GM12878 (cell line): Measurements from ENCODE around the gene DENND1A. TPM values are rescaled to one million over a fixed set of nuclear protein-coding genes. Genes with fewer than 3 reads are reported as not detected.
A peak's percentile ranks its signal among the peaks of the same experiment; 100 is the strongest.

Experiments used
- ATAC-seq: fragments of 200-7000 bp; cut with Tn5 transposase; 3 replicates; pipeline ENCODE4 v1.9.1; 2020; ENCODE audit warnings: mild to moderate bottlenecking, moderate library complexity
- BruUV-seq: library from RNA; stranded (reverse); fragments of 400-500 nt; replicated peaks from 2 replicates; lab custom pipeline; 2021; lab: Mats Ljungman, UMichigan
- CTCF ChIA-PET: fragments of 300-600 bp; sonication (Branson Sonifier 250); formaldehyde crosslinking; extraction: SDS; loops from one replicate; lab custom pipeline; 2021; ENCODE audit warnings: inconsistent platforms; lab: Yijun Ruan, JAX
- POLR2A ChIA-PET: fragments of 350-600 bp; formaldehyde crosslinking; extraction: SDS; loops from one replicate; lab custom pipeline; 2021; ENCODE audit warnings: inconsistent platforms; lab: Charles Lee
- RAD21 ChIA-PET: fragments of 300-600 bp; sonication (Branson Sonifier 250); formaldehyde crosslinking; loops from one replicate; lab custom pipeline; 2023; ENCODE audit warnings: antibody characterized with exemption; ENCODE audit not compliant: unreplicated experiment; lab: Charles Lee
- SMC1A ChIA-PET: fragments of 300-600 bp; sonication (Branson Sonifier 250); formaldehyde crosslinking; loops from one replicate; lab custom pipeline; 2023; ENCODE audit not compliant: unreplicated experiment, uncharacterized antibody; lab: Charles Lee
- DNase-seq: peaks from one replicate; pipeline ENCODE4 v3.0.0-alpha.2; 2011; ENCODE audit warnings: low read depth, low spot score
- FAIRE-seq: peaks from 3 replicates; lab custom pipeline; 2011; peaks lifted over from hg19 to GRCh38; lab: Jason Lieb, UNC
- H2AFZ ChIP-seq: 2 replicates; pipeline ENCODE4 v1.6.0; 2011; ENCODE audit warnings: low read depth, low read length, control low read depth; ENCODE audit not compliant: control insufficient read depth
- H3K27ac ChIP-seq: 2 replicates; pipeline ENCODE4 v1.5.1; 2011; ENCODE audit warnings: control low read depth; ENCODE audit not compliant: control insufficient read depth, insufficient read depth
- H3K27me3 ChIP-seq, 2 experiments: replicated peaks in 1 of 2; 2 replicates each; pipeline versions ENCODE4 v1.6.0 to v1.6.1; 2011; ENCODE audit warnings: low read length in 1 of 2; ENCODE audit not compliant: control insufficient read depth in 2 of 2, insufficient read depth in 2 of 2
- H3K36me3 ChIP-seq, 2 experiments: 2 replicates each; pipeline ENCODE4 v1.5.1; 2011; ENCODE audit warnings: low read length in 1 of 2; ENCODE audit not compliant: control insufficient read depth in 2 of 2, insufficient read depth in 2 of 2
- H3K4me1 ChIP-seq: 2 replicates; pipeline ENCODE4 v1.6.1; 2011; ENCODE audit warnings: mild to moderate bottlenecking, low read length, moderate library complexity, mixed read lengths; ENCODE audit not compliant: control insufficient read depth, insufficient read depth
- H3K4me2 ChIP-seq: 2 replicates; pipeline ENCODE4 v1.6.0; 2011; ENCODE audit warnings: control low read depth; ENCODE audit not compliant: control insufficient read depth, insufficient read depth
- H3K4me3 ChIP-seq: fragments of 200-600 bp; sonication (generic); 2 replicates; pipeline ENCODE4 v1.5.1; 2016
- H3K79me2 ChIP-seq: 2 replicates; pipeline ENCODE4 v1.6.0; 2011; ENCODE audit warnings: low read length; ENCODE audit not compliant: control insufficient read depth, insufficient read depth
- H3K9ac ChIP-seq: 2 replicates; pipeline ENCODE4 v1.8.0; 2011; ENCODE audit warnings: low read length, control low read depth, mixed read lengths; ENCODE audit not compliant: control insufficient read depth, insufficient read depth
- H3K9me3 ChIP-seq: replicated peaks from 3 replicates; pipeline ENCODE4 v1.5.1; 2011; ENCODE audit warnings: mild to moderate bottlenecking, low read length; ENCODE audit not compliant: control insufficient read depth, insufficient read depth
- H4K20me1 ChIP-seq: 2 replicates; pipeline ENCODE4 v1.6.0; 2011; ENCODE audit not compliant: control insufficient read depth, insufficient read depth
- HDAC6 ChIP-seq: fragments of 200-600 bp; sonication (generic); IDR thresholded peaks from one replicate; pipeline ENCODE4 v1.8.0; 2017; ENCODE audit warnings: antibody characterized with exemption; ENCODE audit not compliant: unreplicated experiment
- WGBS: methylation state at CpG from one replicate; pipeline ENCODE4 v1.1.6; 2016; ENCODE audit warnings: low lambda C conversion rate; ENCODE audit not compliant: insufficient replicate concordance, insufficient coverage; ENCODE audit errors: missing lambda C conversion rate; 5-methylcytosine and 5-hydroxymethylcytosine counted together
- in situ Hi-C: fragments of 300-500 bp; cut with MboI; formaldehyde crosslinking; loops from 9 replicates; pipeline ENCODE4 v1.14.3; 2018; ENCODE audit warnings: mixed read lengths
- intact Hi-C: fragments of 100-400 bp; cut with micrococcal nuclease; formaldehyde crosslinking; loops from one replicate; pipeline ENCODE4 v1.14.2; 2022; ENCODE audit not compliant: unreplicated experiment
- polyA plus RNA-seq, 11 experiments: library from polyadenylated mRNA; depleted of rRNA in 4 of 11; unstranded in 6 of 11; stranded (reverse) in 5 of 11; fragments of >200 nt; fragmentation: Nextera tagmentation in 4 of 11; fragmentation: Illumina TruSeq in 1 of 11; extraction: Ambion mirVana in 4 of 11; extraction: Trizol in 1 of 11; gene quantifications; 1 replicate in 1 of 11; 2 replicates in 10 of 11; pipeline versions ENCODE4 v1.2.1 to v1.2.3, GENCODE V29; 2011 to 2016; ENCODE audit warnings: inconsistent platforms in 2 of 11, missing spikeins in 2 of 11, low read depth in 1 of 11
- total RNA-seq, 4 experiments: library from RNA; depleted of rRNA in 3 of 4; stranded (reverse); fragments of >200 nt in 3 of 4; fragmentation: Illumina TruSeq in 1 of 4; extraction: Trizol in 1 of 4; gene quantifications; 2 replicates each; pipeline versions ENCODE4 v1.2.1 to v1.2.3, GENCODE V29; 2013 to 2021
- TF ChIP-seq, protein P1 (sequence below): fragments of 450-650 bp; IDR thresholded peaks from 2 replicates; pipeline ENCODE4 v1.6.1; 2017; ENCODE audit warnings: mild to moderate bottlenecking, low read depth, inconsistent platforms; ENCODE audit not compliant: poor library complexity, severe bottlenecking

The DENND1A gene
- total and polyA plus RNA-seq, 10 of the 15 experiments (the other 5 are each of a cell fraction or from before 2014, with no cell fraction given), result 14.1 to 48.6 (median 35.2) TPM

DNA sequence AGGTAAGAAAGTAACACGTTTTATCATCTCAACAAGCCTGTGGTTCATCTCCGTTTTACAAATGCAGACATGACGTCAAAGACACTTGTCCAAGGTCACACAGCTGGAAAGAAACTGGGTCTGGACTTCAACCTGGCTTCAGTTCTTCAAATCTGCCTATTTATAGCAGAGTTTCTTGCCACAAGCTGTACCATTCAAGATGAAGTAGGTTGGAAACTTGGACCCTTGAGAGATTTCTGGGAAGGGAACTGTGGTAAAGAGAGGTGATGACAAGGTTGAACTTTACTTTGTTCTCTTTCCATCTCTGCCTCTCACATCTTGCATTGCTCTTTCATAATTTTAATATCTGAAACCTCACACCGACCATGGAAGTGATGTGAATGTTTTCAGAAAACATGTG is 29.9 kb upstream of the DENND1A start (continued):
- TF ChIP-seq, protein P1, sequence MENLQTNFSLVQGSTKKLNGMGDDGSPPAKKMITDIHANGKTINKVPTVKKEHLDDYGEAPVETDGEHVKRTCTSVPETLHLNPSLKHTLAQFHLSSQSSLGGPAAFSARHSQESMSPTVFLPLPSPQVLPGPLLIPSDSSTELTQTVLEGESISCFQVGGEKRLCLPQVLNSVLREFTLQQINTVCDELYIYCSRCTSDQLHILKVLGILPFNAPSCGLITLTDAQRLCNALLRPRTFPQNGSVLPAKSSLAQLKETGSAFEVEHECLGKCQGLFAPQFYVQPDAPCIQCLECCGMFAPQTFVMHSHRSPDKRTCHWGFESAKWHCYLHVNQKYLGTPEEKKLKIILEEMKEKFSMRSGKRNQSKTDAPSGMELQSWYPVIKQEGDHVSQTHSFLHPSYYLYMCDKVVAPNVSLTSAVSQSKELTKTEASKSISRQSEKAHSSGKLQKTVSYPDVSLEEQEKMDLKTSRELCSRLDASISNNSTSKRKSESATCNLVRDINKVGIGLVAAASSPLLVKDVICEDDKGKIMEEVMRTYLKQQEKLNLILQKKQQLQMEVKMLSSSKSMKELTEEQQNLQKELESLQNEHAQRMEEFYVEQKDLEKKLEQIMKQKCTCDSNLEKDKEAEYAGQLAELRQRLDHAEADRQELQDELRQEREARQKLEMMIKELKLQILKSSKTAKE, result peak; percentile 25
- TF ChIP-seq, all 136 proteins: peak for 3

DNA sequence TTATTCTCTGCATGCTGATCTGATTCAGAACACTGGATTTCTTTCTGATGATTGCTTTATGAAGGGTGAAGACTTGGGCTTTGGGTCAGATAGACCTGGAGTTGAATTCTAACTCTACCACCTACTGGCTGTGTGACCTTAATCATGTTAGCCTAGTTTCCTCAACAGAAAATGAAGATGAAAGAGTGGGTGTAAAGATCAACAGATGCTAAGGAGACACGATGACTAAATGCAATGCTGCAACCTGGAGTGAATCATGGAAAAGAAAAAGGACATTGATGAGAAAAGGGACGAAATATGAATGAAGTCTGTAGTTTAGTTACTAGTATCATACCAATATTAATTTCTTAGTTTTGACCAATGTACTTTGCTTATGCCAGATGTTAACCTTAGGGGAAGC is 27.8 kb upstream of the DENND1A start:
- RAD21 ChIA-PET, result interaction anchor here (0.6 to 2.6 kb wide), 8 partner anchors 9 to 603 kb away, joined by 3 to 21 read pairs (median 4); no protein-coding TSS in a partner anchor
- FAIRE-seq (no peak), DNase-seq (no peak), ATAC-seq (no peak)
- Histone ChIP-seq H2AFZ (no peak overlapping the region), H3K27me3 (peaks cover 0 to 4% of the 10 kb centered on the region in 2 experiments; a peak in 1 of 4 replicates), H3K4me1 (peaks cover 5% of the 10 kb centered on the region), H3K27ac (no peak overlapping the region), H3K4me2 (no peak overlapping the region), H4K20me1 (no peaks in the 10 kb centered on the region), H3K4me3 (no peak overlapping the region), H3K9me3 (peaks cover 6% of the 10 kb centered on the region; the same call in 2 of the 3 replicates), H3K79me2 (no peaks in the 10 kb centered on the region), H3K9ac (no peak overlapping the region), H3K36me3 (no peaks in the 10 kb centered on the region)
- POLR2A ChIA-PET, result interaction anchor here (1.1 kb wide), 1 partner anchor 46 kb away, joined by 3 read pairs; no protein-coding TSS in a partner anchor
- TF ChIP-seq HDAC6, result no peak
- intact Hi-C loops, result no loop called here
- SMC1A ChIA-PET, result interaction anchor here (0.7 to 3.5 kb wide), 11 partner anchors 9 to 421 kb away, joined by 3 to 24 read pairs (median 4); no protein-coding TSS in a partner anchor
- WGBS, result 3% methylated on average over 2 of the region's 2 CpGs
- BruUV-seq, result no TSS peak
- in situ Hi-C loops, result no loop called here
- CTCF ChIA-PET, result interaction anchor here (0.8 to 7.9 kb wide), 8 partner anchors 17 to 531 kb away, joined by 3 to 161 read pairs (median 4); no protein-coding TSS in a partner anchor
